DMS 273 treated with DMSO at 0.1 percent for 48 hours (cell line): ENCODE results near the gene KRT39.

Experiments used
- DNase-seq: peaks from one replicate; lab custom pipeline; 2025; lab: John Stamatoyannopoulos, UW

KRT39 gene

GRCh38 chr17:40980117-40980516, 13.4 kb upstream of the KRT39 start:
- DNase-seq: no peak

DNA sequence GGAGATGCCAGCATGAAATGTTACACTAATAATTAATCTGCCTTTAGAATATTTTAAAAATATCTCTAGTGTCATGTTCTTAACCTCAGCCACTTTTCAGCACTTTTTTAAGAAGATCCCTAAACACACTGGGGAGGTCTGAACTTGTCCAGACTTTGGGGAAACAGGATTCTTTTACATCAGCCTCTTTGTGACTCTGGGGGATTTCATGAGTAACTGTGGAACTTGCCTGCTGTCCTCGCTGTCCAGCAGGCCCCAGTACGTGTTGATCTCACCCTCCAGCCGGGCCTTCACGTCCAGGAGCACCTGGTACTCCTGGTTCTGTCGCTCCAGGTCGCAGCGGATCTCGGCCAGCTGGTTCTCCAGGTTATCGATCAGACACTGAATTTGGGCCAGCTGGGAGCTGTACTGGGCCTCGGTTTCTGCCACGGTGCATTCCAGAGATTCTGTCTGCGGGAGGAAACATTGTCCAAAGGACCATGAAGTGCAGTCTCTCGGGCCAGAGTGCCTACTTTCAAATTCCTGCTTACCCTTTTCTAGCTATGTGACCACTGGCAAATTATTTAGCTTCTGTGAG, 11.9 kb upstream of the KRT39 start:
- DNase-seq: no peak

- no peak for DNase-seq
These were observed 8.8 kb upstream of the KRT39 start for GRCh38 chr17:40975516-40975915.

GRCh38 chr17:40974366-40974765, 7.6 kb upstream of the KRT39 start:
- no peak for DNase-seq

- DNase-seq: no peak
These were observed 834 bp upstream of the KRT39 start for GRCh38 chr17:40967582-40967981.

- peak; percentile 11 for DNase-seq
These were observed 2.9 kb downstream of the KRT39 start for GRCh38 chr17:40963838-40964237.

- no peak for DNase-seq
These were observed 4.6 kb downstream of the KRT39 start for GRCh38 chr17:40962059-40962561.

DNA sequence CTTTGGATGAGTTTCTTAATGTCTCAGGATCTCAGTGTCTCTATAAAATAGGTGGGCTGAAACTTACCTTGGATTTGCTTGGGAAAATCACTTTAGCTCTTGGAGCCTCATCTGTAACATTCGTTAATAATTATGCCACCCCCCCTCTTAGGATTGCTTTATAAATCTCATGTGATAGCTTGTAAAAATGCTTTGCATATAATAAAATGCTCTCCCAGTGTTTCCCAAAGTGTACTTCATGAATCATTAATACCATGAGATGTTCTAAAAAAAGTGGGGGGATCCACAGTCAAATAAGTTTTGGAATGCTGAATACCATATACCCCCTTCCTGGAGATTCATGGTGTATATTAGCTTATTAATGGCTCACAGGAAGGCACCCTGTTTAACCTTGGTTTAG, 5.2 kb downstream of the KRT39 start:
- DNase-seq: no peak

- no peak for DNase-seq
These were observed 6.6 kb downstream of the KRT39 start for GRCh38 chr17:40960144-40960543.

GRCh38 chr17:40958086-40958953, 8.4 kb downstream of the KRT39 start:
- DNase-seq: no peak

GRCh38 chr17:40956401-40957254, 10.1 kb downstream of the KRT39 start:
- DNase-seq: no peak

DNA sequence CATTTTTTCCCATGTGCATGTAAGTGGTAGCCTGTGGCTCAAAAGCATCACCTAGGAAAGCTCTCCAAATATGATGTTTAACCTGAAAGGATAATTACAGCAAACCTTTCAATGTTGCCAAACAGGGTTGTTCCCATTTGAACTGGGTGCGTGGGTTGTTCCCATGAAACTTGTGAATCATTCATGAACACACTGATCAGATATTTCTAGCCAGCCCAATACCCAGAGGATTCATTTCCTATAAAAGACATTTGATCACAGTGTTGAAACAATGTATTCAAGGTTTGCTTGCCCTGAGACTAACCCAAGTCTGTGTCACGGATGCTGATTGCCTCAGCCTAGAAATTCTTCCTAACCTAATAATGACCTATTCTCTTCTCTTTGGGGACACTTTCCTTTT, 12.9 kb downstream of the KRT39 start:
- no peak for DNase-seq

GRCh38 chr17:40952661-40953060, 14.1 kb downstream of the KRT39 start:
- DNase-seq: no peak

GRCh38 chr17:40952154-40952553, 14.6 kb downstream of the KRT39 start:
- DNase-seq: no peak

- no peak for DNase-seq
These were observed 15.6 kb downstream of the KRT39 start for GRCh38 chr17:40951011-40951622.

DNA sequence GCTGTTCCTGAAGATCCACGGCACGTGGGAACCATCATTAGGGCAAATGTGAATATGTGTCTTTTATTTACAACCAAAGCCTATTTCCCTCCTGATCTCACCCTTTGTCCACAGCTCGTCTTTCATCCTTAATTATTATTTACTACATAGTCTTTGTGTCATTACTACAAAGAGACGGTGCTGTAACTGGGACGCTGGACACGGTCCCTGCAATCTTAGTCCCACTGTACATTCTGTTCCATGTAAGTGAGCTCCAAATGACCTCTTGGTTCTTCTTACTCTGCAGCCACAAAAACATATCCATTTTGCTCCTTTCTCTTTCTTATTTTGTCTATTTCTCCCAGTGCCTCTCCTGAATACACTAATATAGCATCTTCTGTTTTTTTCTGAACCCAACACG, 16.6 kb downstream of the KRT39 start:
- no peak for DNase-seq

DNA sequence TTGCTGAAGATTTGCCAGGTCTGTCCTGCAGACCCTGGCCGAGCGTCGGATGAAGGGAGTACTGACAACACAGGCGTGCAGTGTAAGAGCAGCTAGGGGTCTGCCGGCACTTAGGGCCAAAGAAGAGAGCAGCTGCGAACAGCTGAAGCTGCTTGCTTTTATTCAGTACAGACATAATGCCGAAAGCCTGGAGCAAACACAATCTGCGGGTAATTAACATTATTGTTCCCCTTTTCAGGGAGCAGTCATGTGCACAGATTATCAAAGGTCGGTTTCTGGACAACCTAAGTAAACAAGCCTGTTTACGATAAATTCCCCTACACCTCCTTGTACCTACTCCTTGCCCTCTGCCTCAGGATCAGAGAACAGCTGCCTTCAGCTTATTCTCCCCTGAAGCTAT, 17.3 kb downstream of the KRT39 start:
- no peak for DNase-seq

DNA sequence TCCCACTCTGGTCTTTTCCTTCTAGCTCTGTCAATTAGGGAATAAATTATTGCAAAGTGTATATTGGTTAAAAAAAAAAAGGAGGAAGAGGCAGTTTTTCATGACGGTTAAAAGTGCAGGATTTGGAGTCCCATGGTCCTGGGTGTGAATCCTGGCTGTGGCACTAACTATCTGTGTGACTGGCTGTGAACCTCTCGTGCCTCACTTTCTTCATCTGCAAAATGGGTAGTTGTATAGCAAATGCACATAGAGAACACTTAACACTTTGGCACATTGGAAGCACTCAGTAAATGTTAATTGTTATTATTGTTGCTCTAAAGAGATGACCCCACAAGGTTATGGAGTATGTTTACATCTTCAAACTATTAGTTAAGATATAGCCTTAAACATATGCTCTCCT, 18.8 kb downstream of the KRT39 start:
- no peak for DNase-seq

GRCh38 chr17:40945414-40945813, 21.3 kb downstream of the KRT39 start:
- no peak for DNase-seq

- DNase-seq: no peak
These were observed 22.2 kb downstream of the KRT39 start for GRCh38 chr17:40944531-40944930.

GRCh38 chr17:40942553-40942952, 24.2 kb downstream of the KRT39 start:
- no peak for DNase-seq

- DNase-seq: no peak
These were observed 26.5 kb downstream of the KRT39 start for GRCh38 chr17:40940266-40940665.
